ENCODE measurements around the gene SHD. TPM values are rescaled to one million over a fixed set of nuclear protein-coding genes. Genes with fewer than 3 reads are reported as not detected.

Gene SHD
- total and polyA plus RNA-seq, 9 of the 15 experiments (the other 6 are each of a cell fraction or from before 2014, with no cell fraction given) = 0.05 to 0.62 (median 0.15) TPM; not detected in 5

DNA sequence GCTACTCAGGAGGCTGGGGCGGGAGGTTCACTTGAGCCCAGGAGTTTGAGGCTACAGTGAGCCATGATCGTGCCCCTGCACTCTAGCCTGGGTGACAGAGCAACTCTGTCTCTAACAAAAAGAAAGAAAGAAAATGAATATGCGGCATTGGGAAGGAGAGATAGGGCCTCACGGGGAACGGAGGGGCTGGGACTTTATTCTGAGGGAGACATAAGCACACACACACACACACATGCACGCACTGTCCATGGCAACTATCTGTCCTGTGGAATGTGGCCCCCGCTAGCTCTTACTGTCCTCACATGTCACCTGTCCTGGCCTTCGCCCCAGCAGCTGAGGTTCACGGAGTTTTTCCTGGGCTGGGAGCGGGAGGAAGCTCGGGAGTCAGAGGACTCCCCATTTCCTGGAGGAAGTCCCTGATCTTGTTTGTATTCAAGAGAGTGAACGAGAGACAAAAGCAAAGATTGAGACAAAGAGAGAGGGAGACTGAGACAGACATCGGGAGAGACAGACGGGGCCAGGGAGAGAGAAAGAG, 58.9 kb downstream of the SHD start (continued):
- TF ChIP-seq, protein P1, sequence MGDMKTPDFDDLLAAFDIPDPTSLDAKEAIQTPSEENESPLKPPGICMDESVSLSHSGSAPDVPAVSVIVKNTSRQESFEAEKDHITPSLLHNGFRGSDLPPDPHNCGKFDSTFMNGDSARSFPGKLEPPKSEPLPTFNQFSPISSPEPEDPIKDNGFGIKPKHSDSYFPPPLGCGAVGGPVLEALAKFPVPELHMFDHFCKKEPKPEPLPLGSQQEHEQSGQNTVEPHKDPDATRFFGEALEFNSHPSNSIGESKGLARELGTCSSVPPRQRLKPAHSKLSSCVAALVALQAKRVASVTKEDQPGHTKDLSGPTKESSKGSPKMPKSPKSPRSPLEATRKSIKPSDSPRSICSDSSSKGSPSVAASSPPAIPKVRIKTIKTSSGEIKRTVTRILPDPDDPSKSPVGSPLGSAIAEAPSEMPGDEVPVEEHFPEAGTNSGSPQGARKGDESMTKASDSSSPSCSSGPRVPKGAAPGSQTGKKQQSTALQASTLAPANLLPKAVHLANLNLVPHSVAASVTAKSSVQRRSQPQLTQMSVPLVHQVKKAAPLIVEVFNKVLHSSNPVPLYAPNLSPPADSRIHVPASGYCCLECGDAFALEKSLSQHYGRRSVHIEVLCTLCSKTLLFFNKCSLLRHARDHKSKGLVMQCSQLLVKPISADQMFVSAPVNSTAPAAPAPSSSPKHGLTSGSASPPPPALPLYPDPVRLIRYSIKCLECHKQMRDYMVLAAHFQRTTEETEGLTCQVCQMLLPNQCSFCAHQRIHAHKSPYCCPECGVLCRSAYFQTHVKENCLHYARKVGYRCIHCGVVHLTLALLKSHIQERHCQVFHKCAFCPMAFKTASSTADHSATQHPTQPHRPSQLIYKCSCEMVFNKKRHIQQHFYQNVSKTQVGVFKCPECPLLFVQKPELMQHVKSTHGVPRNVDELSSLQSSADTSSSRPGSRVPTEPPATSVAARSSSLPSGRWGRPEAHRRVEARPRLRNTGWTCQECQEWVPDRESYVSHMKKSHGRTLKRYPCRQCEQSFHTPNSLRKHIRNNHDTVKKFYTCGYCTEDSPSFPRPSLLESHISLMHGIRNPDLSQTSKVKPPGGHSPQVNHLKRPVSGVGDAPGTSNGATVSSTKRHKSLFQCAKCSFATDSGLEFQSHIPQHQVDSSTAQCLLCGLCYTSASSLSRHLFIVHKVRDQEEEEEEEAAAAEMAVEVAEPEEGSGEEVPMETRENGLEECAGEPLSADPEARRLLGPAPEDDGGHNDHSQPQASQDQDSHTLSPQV (IDR thresholded peaks at IDR 0.05) = peak; percentile 32; the same call in 1 of the 2 replicates
- TF ChIP-seq BRD4 (IDR thresholded peaks at IDR 0.05) = no peak
- TF ChIP-seq, protein P2, sequence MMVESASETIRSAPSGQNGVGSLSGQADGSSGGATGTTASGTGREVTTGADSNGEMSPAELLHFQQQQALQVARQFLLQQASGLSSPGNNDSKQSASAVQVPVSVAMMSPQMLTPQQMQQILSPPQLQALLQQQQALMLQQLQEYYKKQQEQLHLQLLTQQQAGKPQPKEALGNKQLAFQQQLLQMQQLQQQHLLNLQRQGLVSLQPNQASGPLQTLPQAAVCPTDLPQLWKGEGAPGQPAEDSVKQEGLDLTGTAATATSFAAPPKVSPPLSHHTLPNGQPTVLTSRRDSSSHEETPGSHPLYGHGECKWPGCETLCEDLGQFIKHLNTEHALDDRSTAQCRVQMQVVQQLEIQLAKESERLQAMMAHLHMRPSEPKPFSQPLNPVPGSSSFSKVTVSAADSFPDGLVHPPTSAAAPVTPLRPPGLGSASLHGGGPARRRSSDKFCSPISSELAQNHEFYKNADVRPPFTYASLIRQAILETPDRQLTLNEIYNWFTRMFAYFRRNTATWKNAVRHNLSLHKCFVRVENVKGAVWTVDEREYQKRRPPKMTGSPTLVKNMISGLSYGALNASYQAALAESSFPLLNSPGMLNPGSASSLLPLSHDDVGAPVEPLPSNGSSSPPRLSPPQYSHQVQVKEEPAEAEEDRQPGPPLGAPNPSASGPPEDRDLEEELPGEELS (CRISPR knock-in tag; IDR thresholded peaks at IDR 0.05; ENCODE audit: borderline replicate concordance) = no peak
- no peak for TF ChIP-seq ZNF263 (CRISPR knock-in tag; IDR thresholded peaks at IDR 0.05; ENCODE audit: borderline replicate concordance)
- TF ChIP-seq ASH1L (IDR thresholded peaks at IDR 0.05; ENCODE audit: borderline replicate concordance, low read depth, partially characterized antibody) = no peak
- no peak for TF ChIP-seq SRSF7 (optimal IDR thresholded peaks at IDR 0.05; ENCODE audit: low read depth, low read length)
- TF ChIP-seq ZNF23 (CRISPR knock-in tag; IDR thresholded peaks at IDR 0.05) = no peak
- no peak for TF ChIP-seq MCM2 (IDR thresholded peaks at IDR 0.05; ENCODE audit: low read depth)
- TF ChIP-seq ZNF696 (CRISPR knock-in tag; conservative IDR thresholded peaks at IDR 0.05) = no peak
- no peak for TF ChIP-seq NRF1 (conservative IDR thresholded peaks at IDR 0.05 in 1 of 2, IDR thresholded peaks at IDR 0.05 in 1 of 2)
- no peak for TF ChIP-seq SMAD2 (IDR thresholded peaks at IDR 0.05; ENCODE audit: low read depth, low read length)
- 0 out of 2 replicates have a peak, but pooled peaks have one; percentile 29 for TF ChIP-seq NFRKB (IDR thresholded peaks at IDR 0.05; ENCODE audit: low read depth)
- TF ChIP-seq SMC3 (conservative IDR thresholded peaks at IDR 0.05; ENCODE audit: insufficient read depth, low read depth, low read length) = no peak
- TF ChIP-seq FOXP1 (CRISPR knock-in tag; IDR thresholded peaks at IDR 0.05) = no peak
- no peak for TF ChIP-seq ZNF584 (CRISPR knock-in tag; IDR thresholded peaks at IDR 0.05; ENCODE audit: low read depth)
- TF ChIP-seq, protein P3, sequence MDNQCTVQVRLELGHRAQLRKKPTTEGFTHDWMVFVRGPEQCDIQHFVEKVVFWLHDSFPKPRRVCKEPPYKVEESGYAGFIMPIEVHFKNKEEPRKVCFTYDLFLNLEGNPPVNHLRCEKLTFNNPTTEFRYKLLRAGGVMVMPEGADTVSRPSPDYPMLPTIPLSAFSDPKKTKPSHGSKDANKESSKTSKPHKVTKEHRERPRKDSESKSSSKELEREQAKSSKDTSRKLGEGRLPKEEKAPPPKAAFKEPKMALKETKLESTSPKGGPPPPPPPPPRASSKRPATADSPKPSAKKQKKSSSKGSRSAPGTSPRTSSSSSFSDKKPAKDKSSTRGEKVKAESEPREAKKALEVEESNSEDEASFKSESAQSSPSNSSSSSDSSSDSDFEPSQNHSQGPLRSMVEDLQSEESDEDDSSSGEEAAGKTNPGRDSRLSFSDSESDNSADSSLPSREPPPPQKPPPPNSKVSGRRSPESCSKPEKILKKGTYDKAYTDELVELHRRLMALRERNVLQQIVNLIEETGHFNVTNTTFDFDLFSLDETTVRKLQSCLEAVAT (IDR thresholded peaks at IDR 0.05) = no peak
- no peak for TF ChIP-seq LCOR (CRISPR knock-in tag; IDR thresholded peaks at IDR 0.05)
- no peak for TF ChIP-seq MEF2D (tag; conservative IDR thresholded peaks at IDR 0.05; ENCODE audit: low read depth)
- no peak for TF ChIP-seq ZNF174 (CRISPR knock-in tag; IDR thresholded peaks at IDR 0.05)
- TF ChIP-seq SREBF1 (IDR thresholded peaks at IDR 0.05; ENCODE audit: borderline replicate concordance, low read depth, low read length) = no peak
- TF ChIP-seq, protein P4, sequence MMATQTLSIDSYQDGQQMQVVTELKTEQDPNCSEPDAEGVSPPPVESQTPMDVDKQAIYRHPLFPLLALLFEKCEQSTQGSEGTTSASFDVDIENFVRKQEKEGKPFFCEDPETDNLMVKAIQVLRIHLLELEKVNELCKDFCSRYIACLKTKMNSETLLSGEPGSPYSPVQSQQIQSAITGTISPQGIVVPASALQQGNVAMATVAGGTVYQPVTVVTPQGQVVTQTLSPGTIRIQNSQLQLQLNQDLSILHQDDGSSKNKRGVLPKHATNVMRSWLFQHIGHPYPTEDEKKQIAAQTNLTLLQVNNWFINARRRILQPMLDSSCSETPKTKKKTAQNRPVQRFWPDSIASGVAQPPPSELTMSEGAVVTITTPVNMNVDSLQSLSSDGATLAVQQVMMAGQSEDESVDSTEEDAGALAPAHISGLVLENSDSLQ (IDR thresholded peaks at IDR 0.05) = peak; percentile 27; the same call in 1 of the 2 replicates
